Colon (tissue), 2 donors: ENCODE data around the gene OSBPL2.

Experiments
- FAIRE-seq: peaks from 2 replicates; lab custom pipeline; 2012; peaks lifted over from hg19 to GRCh38; lab: Jason Lieb, UNC
- donor health status: control.
- donor health status: control.

Gene OSBPL2

GRCh38 chr20:62302341-62303061 lies 64.2 kb downstream of the OSBPL2 start, which contains the start of gene ADRM1:
TSS of gene ADRM1 (plus strand) at chr20:62302997. CDS start at chr20:62303569, 572 bp downstream.
- FAIRE-seq, result no peak

- no peak for FAIRE-seq
Observed at GRCh38 chr20:62303062-62303339, 64.7 kb downstream of the OSBPL2 start.

- FAIRE-seq, result no peak
Observed at GRCh38 chr20:62303340-62304226, 65.3 kb downstream of the OSBPL2 start.

GRCh38 chr20:62304331-62305148 lies 66.2 kb downstream of the OSBPL2 start:
- FAIRE-seq, result no peak

- FAIRE-seq, result no peak
Observed at GRCh38 chr20:62305149-62305764, 66.9 kb downstream of the OSBPL2 start.

- FAIRE-seq, result no peak
Observed at GRCh38 chr20:62305765-62306413, 67.6 kb downstream of the OSBPL2 start.

GRCh38 chr20:62306414-62307187 lies 68.3 kb downstream of the OSBPL2 start:
- no peak for FAIRE-seq

- FAIRE-seq, result no peak
Observed at GRCh38 chr20:62307226-62308101, 69.1 kb downstream of the OSBPL2 start.

- FAIRE-seq, result no peak
Observed at GRCh38 chr20:62308102-62308822, 69.9 kb downstream of the OSBPL2 start.

GRCh38 chr20:62309198-62309944 lies 71.0 kb downstream of the OSBPL2 start:
- no peak for FAIRE-seq

GRCh38 chr20:62309947-62310756 lies 71.8 kb downstream of the OSBPL2 start:
- no peak for FAIRE-seq

GRCh38 chr20:62310757-62311121 lies 72.4 kb downstream of the OSBPL2 start:
- FAIRE-seq, result no peak

GRCh38 chr20:62311150-62311549 lies 72.8 kb downstream of the OSBPL2 start:
- FAIRE-seq, result no peak

- no peak for FAIRE-seq
Observed at GRCh38 chr20:62311832-62312661, 73.7 kb downstream of the OSBPL2 start.

- no peak for FAIRE-seq
Observed at GRCh38 chr20:62312662-62312977, 74.3 kb downstream of the OSBPL2 start.

- no peak for FAIRE-seq
Observed at GRCh38 chr20:62313021-62313420, 74.7 kb downstream of the OSBPL2 start.
